ENCODE measurements around the gene OAF.

GRCh38 chr11:120222916-120223315 lies 12.1 kb downstream of the OAF start:
- TF ChIP-seq CTCF (IDR thresholded peaks at IDR 0.05; ENCODE audit: insufficient read depth, low read depth, low read length) (no peak), EZH2 (IDR thresholded peaks at IDR 0.05; ENCODE audit: insufficient read depth, low read length) (no peak)

Measured in astrocyte (in vitro differentiated cells and primary cell).